ENCODE measurements around the gene PLEKHA4. TPM values are rescaled to one million over a fixed set of nuclear protein-coding genes. Genes with fewer than 3 reads are reported as not detected.

The PLEKHA4 gene, protein sequence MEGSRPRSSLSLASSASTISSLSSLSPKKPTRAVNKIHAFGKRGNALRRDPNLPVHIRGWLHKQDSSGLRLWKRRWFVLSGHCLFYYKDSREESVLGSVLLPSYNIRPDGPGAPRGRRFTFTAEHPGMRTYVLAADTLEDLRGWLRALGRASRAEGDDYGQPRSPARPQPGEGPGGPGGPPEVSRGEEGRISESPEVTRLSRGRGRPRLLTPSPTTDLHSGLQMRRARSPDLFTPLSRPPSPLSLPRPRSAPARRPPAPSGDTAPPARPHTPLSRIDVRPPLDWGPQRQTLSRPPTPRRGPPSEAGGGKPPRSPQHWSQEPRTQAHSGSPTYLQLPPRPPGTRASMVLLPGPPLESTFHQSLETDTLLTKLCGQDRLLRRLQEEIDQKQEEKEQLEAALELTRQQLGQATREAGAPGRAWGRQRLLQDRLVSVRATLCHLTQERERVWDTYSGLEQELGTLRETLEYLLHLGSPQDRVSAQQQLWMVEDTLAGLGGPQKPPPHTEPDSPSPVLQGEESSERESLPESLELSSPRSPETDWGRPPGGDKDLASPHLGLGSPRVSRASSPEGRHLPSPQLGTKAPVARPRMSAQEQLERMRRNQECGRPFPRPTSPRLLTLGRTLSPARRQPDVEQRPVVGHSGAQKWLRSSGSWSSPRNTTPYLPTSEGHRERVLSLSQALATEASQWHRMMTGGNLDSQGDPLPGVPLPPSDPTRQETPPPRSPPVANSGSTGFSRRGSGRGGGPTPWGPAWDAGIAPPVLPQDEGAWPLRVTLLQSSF
- 1.0 and 4.2 TPM in 2 replicates for total RNA-seq

DNA sequence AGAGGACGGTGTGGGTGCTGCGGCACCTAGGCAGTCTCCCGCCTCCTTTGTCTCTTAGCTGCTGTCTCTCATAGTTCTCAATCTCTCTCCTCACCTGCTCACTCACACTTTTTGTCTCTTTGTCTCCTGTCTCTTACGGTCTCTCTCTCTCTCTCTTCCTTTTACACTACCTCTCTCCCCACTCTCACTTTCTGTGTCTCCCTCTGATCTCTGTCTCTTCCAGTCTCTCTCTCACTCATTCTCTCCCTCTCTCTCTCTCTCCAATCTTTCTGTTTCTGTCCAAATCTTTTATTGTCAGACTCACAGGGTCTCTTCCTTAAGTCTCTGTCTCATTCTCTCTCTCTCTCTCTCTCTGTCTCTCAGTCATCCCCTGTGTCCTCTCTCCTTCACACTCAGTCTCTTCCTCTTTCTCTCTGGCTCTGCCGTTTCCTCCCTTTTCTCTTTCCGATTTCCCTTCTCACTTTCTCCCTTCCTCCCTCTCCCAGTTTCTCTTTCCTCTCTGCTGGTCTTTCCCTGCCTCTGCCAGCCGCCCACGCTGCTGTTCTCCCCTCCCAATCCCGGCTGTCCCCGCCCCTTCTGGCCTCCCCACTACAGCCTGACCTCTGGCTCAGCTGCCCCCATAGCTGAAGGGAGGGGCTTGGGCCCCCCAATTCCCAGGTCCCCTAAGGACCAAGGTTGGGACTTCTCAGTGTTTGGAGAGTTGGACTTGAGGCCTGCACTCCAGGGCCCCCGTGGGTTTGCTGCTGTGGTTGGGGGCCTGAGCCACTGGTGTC lies at the start of gene PLEKHA4:
Gene PLEKHA4 (minus strand): TSS at position 504 of the 773 bp plus-strand sequence. CDS start 997 bp downstream, outside the sequence.

DNA sequence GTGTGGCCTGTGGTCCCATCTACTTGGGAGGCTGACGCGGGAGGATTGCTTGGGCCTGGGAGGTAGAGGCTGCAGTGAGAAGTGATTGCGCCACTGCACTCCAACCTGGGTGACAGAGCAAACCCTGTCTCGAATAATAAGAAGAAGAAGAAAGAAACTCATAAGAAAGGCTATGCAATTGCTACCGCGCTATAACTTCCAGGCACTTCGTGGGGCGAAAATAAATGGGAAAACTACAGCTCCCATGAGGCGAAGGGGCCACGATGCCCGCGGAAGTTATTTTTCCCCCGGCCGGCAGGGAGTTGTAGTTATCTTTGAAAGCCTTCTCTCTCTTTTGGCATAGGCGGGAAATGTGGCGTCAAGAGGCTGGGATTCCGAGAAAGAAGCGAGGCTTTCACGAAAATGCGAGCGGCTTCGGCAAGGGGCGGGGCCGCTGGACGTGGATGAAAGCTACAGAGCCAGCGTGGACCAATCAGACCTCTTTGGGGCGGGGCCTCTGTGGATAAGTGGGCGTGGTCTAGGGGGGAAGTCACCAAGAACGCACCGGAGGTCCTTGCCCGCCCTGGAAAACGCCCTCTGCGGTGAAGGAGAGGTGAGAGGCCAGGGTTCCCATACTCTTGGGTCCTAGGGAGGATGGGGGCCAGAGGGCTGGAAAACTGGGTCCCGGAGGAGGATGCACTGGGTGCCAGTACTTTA lies 31.5 kb upstream of the PLEKHA4 start, which contains the start of gene NUCB1:
Gene NUCB1 (plus strand): TSS at position 532 of the 696 bp plus-strand sequence. CDS start 485 bp downstream, outside the sequence.

DNA sequence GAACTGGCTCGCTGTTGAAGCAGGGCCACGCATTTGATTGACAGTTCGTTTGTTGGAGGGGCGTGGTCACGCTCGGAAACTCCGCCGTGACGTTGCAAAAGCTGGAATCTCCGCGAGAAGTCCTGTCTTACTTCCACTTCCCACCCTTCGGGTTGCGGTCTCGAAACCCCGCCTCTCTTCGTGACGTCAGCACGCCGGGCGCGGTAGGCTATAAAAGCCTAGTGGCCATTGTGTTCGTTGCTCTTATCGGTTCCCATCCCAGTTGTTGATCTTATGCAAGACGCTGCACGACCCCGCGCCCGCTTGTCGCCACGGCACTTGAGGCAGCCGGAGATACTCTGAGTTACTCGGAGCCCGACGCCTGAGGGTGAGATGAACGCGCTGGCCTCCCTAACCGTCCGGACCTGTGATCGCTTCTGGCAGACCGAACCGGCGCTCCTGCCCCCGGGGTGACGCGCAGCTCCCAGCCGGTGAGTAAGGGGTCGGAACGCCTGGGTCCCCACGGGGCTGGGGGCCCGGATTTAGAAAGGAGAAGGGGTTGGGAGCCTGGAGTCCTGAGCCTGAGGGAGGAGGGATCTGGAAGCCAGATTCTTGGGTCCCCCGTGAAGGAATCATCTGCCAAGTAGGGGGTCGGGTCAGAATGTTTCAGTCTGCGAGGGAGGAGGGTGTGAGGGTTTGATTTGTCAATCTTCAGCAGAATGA lies 3.9 kb upstream of the PLEKHA4 start, which contains the start of gene PPP1R15A:
Gene PPP1R15A (plus strand): TSS at position 240 of the 702 bp plus-strand sequence. CDS start 813 bp downstream, outside the sequence.

DNA sequence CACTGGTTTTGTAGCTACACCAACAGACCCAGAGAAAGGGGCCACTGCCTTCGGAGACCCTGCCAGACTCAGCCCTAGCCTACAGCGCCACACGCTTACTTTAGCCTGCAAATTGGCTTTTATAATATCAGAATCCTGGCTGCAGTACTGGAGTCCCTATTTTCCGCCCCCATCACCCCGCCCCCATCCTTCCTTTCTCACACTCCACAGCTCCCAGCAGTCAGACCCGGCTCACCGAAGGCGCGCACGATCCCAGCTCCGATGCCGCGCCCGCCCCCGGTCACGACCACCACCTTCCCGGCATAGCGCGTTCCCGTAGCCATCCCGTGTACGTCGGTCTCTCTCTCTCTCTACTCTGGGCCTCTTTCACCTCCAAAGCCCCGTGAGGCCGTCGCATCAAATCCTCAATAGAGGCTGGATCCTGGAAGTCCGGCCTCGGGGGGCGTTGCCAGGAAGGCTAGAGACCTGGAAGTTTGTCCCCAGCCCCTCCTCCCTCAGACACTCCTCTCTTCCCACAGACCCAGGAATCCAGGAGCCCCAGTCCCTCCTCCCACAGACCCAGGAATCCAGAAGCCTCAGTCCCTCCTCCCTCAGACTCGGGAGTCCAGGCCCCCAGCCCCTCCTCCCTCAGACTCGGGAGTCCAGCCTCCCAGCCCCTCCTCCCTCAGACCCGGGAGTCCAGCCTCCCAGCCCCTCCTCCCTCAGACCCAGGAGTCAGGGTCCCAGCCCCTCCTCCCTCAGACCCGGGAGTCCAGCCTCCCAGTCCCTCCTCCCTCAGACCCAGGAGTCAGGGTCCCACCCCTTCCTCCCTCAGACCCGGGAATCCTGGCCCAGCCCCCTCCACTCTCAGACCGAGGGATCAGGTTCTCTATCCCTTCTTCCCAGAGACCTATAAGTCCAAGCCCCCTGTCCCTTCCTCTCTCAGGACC lies 32.1 kb downstream of the PLEKHA4 start, which contains the start of gene HSD17B14:
Gene HSD17B14 (minus strand): TSS at position 403 of the 929 bp plus-strand sequence. CDS start 80 bp downstream, at position 323.

Other genes with a start within 250 kb of the PLEKHA4 start
- gene RPL18, start 249.4 kb downstream of the PLEKHA4 start, total RNA-seq = 1,268 and 2,578 TPM in 2 replicates
- gene SPHK2, start 249.1 kb downstream of the PLEKHA4 start, total RNA-seq = 4.3 and 5.5 TPM in 2 replicates
- 5.5 and 12.2 TPM in 2 replicates for gene DBP, start 231.2 kb downstream of the PLEKHA4 start, total RNA-seq
- 2.4 and 4.8 TPM in 2 replicates for gene CA11, start 222.4 kb downstream of the PLEKHA4 start, total RNA-seq
- 0.14 TPM in 1 of 2 replicates, not detected in the other for gene NTN5, start 195.6 kb downstream of the PLEKHA4 start, total RNA-seq
- gene FUT2, start 172.6 kb downstream of the PLEKHA4 start, total RNA-seq = 5.1 and 46.3 TPM in 2 replicates
- gene MAMSTR, start 148.9 kb downstream of the PLEKHA4 start, total RNA-seq = 0.34 and 0.57 TPM in 2 replicates
- gene RASIP1, start 128.0 kb downstream of the PLEKHA4 start, total RNA-seq = 0.71 and 1.4 TPM in 2 replicates
- gene IZUMO1, start 121.7 kb downstream of the PLEKHA4 start, total RNA-seq = 0.36 and 0.68 TPM in 2 replicates
- 16.3 and 30.4 TPM in 2 replicates for gene FUT1, start 116.0 kb downstream of the PLEKHA4 start, total RNA-seq
- gene FGF21, start 113.1 kb downstream of the PLEKHA4 start, total RNA-seq = 0.21 and 0.34 TPM in 2 replicates
- gene BCAT2, start 57.6 kb downstream of the PLEKHA4 start, total RNA-seq = 21.9 and 27.1 TPM in 2 replicates
- 2.9 and 5.1 TPM in 2 replicates for gene HSD17B14, start 32.1 kb downstream of the PLEKHA4 start, total RNA-seq
- gene PPP1R15A, start 3.8 kb upstream of the PLEKHA4 start, total RNA-seq = 194 and 385 TPM in 2 replicates
- 0.34 TPM in 1 of 2 replicates, not detected in the other for gene TULP2, start 30.1 kb upstream of the PLEKHA4 start, total RNA-seq
- gene NUCB1, start 31.7 kb upstream of the PLEKHA4 start, total RNA-seq = 98.8 and 207 TPM in 2 replicates
- gene DHDH, start 65.1 kb upstream of the PLEKHA4 start, total RNA-seq = 1.6 and 14.7 TPM in 2 replicates
- 55.3 and 64.6 TPM in 2 replicates for gene BAX, start 86.3 kb upstream of the PLEKHA4 start, total RNA-seq
- 3,338 and 4,738 TPM in 2 replicates for gene FTL, start 96.7 kb upstream of the PLEKHA4 start, total RNA-seq
- gene GYS1, start 124.7 kb upstream of the PLEKHA4 start, total RNA-seq = 27.7 and 52.4 TPM in 2 replicates
- 140 and 155 TPM in 2 replicates for gene RUVBL2, start 125.3 kb upstream of the PLEKHA4 start, total RNA-seq
- 0.21 and 0.34 TPM in 2 replicates for gene LHB, start 148.5 kb upstream of the PLEKHA4 start, total RNA-seq
- gene CGB3, start 155.7 kb upstream of the PLEKHA4 start, total RNA-seq = not detected in 2 replicates
- gene CGB2, start 163.3 kb upstream of the PLEKHA4 start, total RNA-seq = not detected in 2 replicates
- gene CGB1, start 168.3 kb upstream of the PLEKHA4 start, total RNA-seq = not detected in 2 replicates
- gene CGB5, start 175.2 kb upstream of the PLEKHA4 start, total RNA-seq = not detected in 2 replicates
- gene CGB8, start 180.5 kb upstream of the PLEKHA4 start, total RNA-seq = not detected in 2 replicates
- gene CGB7, start 189.1 kb upstream of the PLEKHA4 start, total RNA-seq = 1.4 and 2.3 TPM in 2 replicates
- gene NTF4, start 196.2 kb upstream of the PLEKHA4 start, total RNA-seq = 4.9 and 5.5 TPM in 2 replicates
- under 0.01 TPM in 2 replicates for gene KCNA7, start 204.1 kb upstream of the PLEKHA4 start, total RNA-seq
- gene SNRNP70, start 216.8 kb upstream of the PLEKHA4 start, total RNA-seq = 67.0 and 139 TPM in 2 replicates
- gene LIN7B, start 245.8 kb upstream of the PLEKHA4 start, total RNA-seq = 3.6 and 5.1 TPM in 2 replicates

Data from nasal cavity respiratory epithelium epithelial cell of viscerocranial mucosa (primary cell).